Activated effector memory CD4-positive, alpha-beta T cell treated with Interleukin-2 at 50 U/mL for 16 hours (primary cell): ENCODE data around the gene MRPL43.

ENCODE experiments used
- DNase-seq: peaks from one replicate; pipeline ENCODE4 v3.0.0-alpha.2; 2020

Gene MRPL43

GRCh38 chr10:101018600-101019439 lies 31.5 kb upstream of the MRPL43 start:
- DNase-seq, result peak; percentile 60

DNA sequence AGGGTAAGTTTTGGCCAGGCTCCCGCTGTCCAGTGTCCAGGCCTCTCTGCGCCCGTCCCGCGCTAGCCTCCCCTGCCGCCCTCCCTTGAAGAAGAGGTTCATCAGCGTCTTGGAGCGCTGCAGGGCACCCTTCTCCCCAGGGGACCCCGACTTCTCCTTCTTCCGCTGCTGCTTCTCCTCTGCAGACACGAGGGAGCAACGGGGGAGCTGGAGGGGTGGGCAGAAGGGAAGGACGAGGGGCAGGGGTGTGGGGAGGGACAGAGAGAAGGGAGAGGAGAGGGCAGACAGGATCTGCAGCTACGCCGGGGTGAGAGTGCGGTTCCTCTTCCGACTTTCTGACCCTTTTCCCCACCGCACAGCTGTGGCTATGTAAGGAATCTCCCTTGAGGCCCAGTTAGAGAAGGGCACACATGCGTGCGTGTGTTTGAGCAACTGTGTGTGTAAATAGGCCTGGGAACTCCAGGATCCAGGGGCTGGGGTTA lies 30.9 kb upstream of the MRPL43 start:
- DNase-seq, result no peak

DNA sequence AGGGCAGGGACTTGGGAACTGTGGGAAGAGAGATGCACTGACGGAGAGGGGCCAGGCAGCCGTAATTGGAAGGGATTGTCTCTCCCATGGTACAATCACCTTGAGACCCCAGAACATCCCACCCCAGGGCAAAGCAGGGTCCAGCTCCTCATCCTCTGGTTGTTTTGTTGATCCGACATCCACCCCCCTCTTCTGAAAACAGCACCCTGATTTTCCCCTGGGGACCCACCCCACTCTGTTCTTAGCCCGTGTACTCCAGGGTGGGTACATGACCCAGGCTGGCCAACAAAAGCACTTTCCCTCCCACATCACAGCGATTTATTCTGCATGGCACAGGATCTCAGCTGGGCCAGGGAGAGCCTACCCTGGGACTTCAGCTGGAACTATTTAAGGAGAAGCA lies 29.5 kb upstream of the MRPL43 start:
- DNase-seq, result no peak

- no peak for DNase-seq
Measured at GRCh38 chr10:101015582-101015973, 28.3 kb upstream of the MRPL43 start.

DNA sequence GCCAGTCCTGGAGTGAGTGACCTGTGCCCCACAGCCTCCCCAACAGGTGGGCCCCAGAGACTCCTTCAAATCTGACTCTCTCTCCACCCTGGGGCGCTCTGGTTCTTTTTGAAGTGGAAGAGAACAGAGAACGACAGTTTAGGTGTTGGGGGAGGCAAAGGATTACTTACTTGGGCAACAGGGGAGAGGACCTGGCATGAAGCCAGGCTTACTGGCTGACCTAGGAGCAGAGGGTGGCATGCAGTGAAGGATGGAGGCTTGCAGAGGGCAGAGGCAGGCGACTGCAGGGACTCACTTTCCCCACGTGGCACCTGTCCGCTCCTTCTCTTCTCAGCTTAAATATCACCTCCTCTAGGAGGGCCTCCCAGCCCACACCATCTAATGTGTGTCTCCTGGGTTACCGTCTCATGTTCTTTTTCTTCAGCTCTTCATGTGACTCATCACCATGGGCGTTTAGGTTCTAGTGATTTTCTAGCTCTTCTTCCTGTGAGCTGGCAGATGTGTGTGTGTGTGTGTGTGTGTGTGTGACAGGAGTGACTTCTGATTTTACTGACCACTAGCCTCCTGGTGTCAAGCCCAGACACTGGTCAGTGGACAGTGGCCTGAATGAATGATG lies 27.8 kb upstream of the MRPL43 start:
- no peak for DNase-seq

- DNase-seq, result peak; percentile 59
Measured at GRCh38 chr10:101014230-101014884, 27.1 kb upstream of the MRPL43 start.

GRCh38 chr10:101013365-101013825 lies 26.1 kb upstream of the MRPL43 start:
- no peak for DNase-seq

DNA sequence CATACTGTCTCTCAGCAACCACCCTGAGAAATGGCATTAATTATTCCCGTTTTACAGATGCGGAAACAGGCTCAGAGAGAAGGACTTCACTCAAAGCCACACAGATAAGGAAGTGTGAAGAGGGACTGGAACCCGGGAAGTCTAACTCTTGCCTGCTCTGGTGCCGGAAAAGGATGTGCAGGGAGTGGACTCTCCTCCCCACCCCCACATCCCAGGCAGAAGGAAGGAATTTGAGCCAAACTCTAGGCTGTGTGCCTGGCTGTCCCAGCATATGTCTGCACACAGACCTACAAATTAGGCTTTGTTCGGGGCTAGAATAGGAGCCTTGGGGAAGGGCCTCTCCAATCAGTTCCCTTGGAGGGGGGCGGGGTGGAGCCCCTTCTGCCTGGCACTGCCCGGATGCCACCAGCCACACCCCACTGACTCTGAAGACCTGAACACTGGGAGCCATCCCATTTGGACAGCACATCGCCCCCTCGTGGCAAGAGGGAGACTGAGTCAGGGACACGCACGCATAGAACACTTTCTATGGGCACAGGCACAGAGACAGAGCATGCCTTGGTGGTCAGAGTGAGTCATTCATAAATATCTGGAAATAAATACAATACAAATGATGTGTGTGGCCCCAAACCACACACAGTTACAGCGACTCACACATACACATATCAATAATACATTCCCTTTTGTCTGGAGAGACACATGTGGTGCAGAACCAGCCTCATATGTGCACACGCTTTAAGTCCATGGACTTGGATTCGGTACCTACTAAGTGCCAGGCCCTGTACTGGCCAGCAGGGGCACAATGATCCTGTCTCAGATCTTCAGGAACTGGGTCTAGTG lies 25.4 kb upstream of the MRPL43 start:
- DNase-seq, result peak; percentile 59

DNA sequence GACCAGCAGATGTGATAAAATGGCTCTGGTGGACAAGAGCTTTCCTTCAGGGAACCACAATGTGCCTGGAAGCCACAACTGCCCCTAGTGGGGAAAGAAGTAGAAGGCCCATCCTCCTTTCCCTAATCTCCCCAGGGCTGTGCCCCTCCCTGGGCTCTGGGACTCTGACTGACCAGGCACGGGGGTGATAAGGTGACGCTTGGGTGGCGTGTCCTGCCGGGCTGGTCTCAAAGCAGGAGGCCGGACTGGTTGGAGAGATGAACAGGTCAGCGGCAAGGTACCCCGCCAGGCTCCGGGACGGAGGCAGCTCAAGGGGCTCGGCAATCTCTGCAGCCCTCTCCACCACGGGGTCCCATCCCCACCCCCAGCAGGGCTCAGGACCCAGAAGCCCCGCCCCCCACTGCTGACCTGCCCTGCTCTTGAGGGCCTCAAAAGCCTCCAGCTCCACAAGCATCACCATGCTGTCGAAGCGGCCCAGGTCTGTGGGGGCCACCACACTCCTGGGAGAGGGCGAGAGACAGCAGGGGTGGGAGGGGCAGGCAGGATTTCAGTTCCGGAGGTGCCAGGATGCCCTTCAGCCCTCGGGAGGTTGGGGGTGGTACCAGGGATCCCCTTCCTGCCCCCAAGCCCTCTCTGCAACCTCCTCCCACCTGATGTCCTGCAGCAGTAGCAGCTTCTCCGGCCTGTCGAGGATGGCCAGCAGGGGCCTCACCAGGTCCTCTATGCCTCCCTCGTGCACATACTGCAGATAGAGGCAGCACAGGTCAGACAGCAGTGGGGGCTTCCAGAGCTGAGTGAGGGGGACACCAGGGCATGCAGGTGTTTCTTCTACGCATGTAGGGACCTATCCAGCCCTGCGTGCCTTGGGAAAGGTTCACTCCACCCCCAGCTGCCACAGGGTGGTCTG lies 24.5 kb upstream of the MRPL43 start:
- no peak for DNase-seq

GRCh38 chr10:101010329-101010728 lies 23.0 kb upstream of the MRPL43 start:
- DNase-seq, result no peak

DNA sequence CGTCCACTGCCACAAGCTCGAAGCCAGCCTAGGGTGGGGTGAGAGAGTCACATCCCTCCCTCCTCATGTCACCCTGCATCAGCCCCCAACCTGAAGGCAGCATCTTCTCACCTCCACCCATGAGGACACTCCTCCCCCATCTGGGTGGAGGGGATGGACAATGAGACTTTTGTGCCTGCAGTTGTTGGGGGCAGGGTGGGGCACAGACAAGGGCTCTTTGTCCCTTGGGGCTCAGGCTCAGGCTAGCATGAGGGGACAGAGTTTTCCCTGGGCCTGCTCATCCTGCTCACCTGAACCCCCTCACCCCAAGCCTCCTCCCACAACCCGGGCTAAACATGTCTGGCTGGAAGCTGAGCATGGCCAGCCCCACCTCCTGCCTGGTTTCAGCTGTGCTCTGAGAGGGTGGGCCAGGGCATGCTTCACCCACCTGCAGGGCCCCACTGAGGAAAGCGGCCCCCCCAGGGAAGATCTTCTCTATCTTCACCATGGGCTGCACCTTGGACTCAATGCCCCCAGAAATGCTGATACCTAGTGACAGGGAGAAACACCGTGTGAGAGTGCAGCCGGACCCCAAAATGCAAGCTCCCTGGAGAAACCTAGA lies 21.6 kb upstream of the MRPL43 start:
- DNase-seq, result no peak

DNA sequence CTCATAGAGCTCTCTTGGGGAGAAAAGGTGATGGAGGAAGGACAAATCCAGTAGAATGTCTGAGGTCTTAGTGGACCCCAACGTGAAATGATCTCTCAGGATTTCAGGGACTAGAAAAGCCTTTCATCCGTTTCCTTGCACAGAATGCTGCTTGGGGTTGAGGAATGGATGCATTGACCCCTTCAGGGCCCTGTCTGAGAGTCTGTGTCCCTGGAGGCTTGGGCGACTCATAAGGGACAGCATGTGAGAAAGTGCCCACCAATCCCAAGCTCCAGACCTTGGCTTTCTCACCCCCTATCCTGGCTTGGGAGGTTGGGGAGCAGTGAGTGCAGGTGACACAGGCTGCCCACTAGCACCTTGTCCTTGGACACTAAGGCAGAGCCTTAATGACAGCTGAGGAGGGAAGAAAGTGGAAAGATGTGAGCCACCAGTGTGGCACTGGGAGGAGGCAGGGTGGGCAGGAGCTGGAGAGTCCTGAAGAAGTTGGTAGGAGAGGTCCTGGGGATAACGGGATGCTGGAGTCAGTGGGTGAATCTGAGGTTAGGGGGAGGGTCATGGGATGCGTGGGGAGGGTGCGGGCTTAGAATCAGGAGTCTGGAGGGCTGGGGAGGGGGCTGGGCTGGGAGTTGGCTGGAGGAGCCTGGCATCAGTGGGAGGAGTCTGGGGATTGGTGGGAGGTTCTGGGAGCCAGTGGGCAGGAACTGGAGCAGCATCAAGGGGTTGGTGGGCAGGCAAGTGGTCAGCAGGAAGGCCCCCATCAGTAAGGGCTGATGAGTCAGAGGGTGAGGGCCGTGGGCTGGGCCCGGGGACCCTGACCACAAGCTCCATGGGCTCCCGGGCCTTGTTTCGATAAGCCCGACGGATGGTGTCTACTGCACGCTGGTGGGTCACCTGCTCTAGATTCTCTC lies 20.9 kb upstream of the MRPL43 start:
- no peak for DNase-seq

- no peak for DNase-seq
Measured at GRCh38 chr10:101007099-101007711, 19.9 kb upstream of the MRPL43 start.

GRCh38 chr10:101006593-101007098 lies 19.3 kb upstream of the MRPL43 start:
- DNase-seq, result no peak

- no peak for DNase-seq
Measured at GRCh38 chr10:101005869-101006567, 18.7 kb upstream of the MRPL43 start.

DNA sequence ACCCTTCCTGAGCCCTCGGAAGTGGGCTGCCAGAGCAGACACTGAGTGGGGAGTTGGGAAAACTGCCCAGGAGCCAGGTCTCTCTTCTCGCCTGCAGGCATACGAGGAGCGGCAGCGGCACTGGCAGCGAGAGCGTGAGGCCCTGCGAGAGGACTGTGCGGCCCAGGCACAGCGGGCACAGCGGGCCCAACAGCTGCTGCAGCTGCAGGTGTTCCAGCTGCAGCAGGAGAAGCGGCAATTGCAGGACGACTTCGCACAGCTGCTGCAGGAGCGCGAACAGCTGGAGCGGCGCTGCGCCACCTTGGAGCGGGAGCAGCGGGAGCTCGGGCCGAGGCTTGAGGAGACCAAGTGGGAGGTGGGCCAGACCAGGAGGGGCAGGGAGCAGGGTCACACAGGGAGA lies 18.1 kb upstream of the MRPL43 start:
- DNase-seq, result no peak

DNA sequence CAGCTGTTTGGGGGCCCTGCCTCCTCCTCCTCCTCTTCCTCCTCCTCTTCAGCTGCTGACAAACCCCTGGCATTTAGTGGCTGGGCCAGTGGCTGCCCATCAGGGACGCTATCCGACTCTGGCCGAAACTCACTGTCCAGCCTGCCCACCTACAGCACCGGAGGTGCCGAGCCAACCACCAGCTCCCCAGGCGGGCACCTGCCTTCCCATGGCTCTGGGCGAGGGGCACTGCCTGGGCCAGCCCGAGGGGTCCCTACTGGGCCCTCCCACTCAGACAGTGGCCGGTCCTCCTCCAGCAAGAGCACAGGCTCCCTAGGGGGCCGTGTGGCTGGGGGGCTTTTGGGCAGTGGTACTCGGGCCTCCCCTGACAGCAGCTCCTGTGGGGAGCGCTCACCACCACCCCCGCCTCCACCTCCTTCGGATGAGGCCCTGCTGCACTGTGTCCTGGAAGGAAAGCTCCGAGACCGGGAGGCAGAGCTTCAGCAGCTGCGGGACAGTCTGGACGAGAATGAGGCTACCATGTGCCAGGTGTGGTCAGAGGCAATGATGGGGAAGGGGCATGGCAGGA lies 16.4 kb upstream of the MRPL43 start:
- DNase-seq, result no peak

GRCh38 chr10:101002456-101002855 lies 15.2 kb upstream of the MRPL43 start:
- DNase-seq, result no peak

- DNase-seq, result no peak
Measured at GRCh38 chr10:101001659-101002035, 14.3 kb upstream of the MRPL43 start.
